ENCODE results near the gene AP2A1.

DNA sequence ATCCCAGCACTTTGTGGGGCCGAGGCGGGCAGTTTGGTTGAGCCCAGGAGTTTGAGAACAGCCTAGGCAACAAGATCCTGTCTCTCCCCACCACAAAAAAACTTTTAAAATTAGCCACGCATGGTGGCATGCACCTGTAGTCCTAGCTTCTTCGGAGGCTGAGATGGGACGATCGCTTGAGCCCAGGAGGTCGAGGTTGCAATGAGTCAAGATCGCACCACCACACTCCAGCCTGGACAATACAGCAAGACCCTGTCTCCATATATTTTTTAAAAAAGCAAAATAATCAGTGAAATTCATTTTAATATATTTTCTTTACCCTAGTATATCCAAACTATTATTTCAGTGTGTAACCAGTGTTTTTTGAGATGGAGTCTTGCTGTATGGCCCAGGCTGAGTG is 8.2 kb downstream of the AP2A1 start:
- TF ChIP-seq, protein P1, sequence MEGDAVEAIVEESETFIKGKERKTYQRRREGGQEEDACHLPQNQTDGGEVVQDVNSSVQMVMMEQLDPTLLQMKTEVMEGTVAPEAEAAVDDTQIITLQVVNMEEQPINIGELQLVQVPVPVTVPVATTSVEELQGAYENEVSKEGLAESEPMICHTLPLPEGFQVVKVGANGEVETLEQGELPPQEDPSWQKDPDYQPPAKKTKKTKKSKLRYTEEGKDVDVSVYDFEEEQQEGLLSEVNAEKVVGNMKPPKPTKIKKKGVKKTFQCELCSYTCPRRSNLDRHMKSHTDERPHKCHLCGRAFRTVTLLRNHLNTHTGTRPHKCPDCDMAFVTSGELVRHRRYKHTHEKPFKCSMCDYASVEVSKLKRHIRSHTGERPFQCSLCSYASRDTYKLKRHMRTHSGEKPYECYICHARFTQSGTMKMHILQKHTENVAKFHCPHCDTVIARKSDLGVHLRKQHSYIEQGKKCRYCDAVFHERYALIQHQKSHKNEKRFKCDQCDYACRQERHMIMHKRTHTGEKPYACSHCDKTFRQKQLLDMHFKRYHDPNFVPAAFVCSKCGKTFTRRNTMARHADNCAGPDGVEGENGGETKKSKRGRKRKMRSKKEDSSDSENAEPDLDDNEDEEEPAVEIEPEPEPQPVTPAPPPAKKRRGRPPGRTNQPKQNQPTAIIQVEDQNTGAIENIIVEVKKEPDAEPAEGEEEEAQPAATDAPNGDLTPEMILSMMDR (IDR thresholded peaks at IDR 0.05): no peak
- TF ChIP-seq POLR2A (IDR thresholded peaks at IDR 0.05): no peak
